Heart left ventricle (tissue), 13 donors: ENCODE measurements around the gene RAB43.

Experiments used
- CTCF ChIP-seq, 12 donors: fragments of 200-600 bp; sonication (generic) in 4 of 12; IDR thresholded peaks; one replicate each; pipeline versions ENCODE4 v1.5.0 to v1.8.0; 2018 to 2022; ENCODE audit warnings: antibody characterized with exemption in 12 of 12, mild to moderate bottlenecking in 5 of 12
- POLR2A ChIP-seq, 2 donors: fragments of 450-650 bp; IDR thresholded peaks; one replicate each; pipeline ENCODE4 v1.6.1; 2017; ENCODE audit warnings: antibody characterized with exemption in 2 of 2, mild to moderate bottlenecking in 2 of 2, moderate library complexity in 2 of 2
- donor health status: ischemic (EF 13 %, LVEDD 7.1; RV severe dilation, severe dysfunction).
- donor health status: DM: no; HTN: yes; CAD: no.
- donor health status: DM: no; HTN: no; CAD: no.
- donor health status: ischemic (EF 25% LVEDD 6.9; RV normal size, moderate dysfunction).
- donor health status: ischemic (EF 25% LVEDD 5.7; RV mildly dilated, moderate dysfunction).
- donor health status: ischemic (EF 35%, LVEDD 5.7; RV mildly dilated, moderate dysfunction).
- donor health status: nonischemic (EF 11% LVEDD 7.7; RV severe dilation, severe dysfunction).
- donor health status: DM: yes; HTN: yes; CAD: no.
- donor health status: PGD.
- donor health status: ischemic (EF 29% LVEDD 5.4; RV normal size, mild dysfunction).
- donor health status: nonischemic (EF 23%, LVEDD 6.1; RV moderate dilation, normal function).

GRCh38 chr3:129118745-129119144 lies 2.9 kb downstream of the RAB43 start:
- TF ChIP-seq CTCF (IDR thresholded peaks at IDR 0.05) (no peak), POLR2A (IDR thresholded peaks at IDR 0.05) (no peak)
